HCT116 (cell line): ENCODE results near the gene GAMT. TPM values are rescaled to one million over a fixed set of nuclear protein-coding genes. Genes with fewer than 3 reads are reported as not detected.

Source experiments
- ATAC-seq: fragments of 200-7000 bp; cut with Tn5 transposase; 2 replicates; pipeline ENCODE4 v1.9.1; 2020; ENCODE audit warnings: mild to moderate bottlenecking, moderate library complexity
- BruUV-seq: library from RNA; stranded (reverse); fragments of 400-500 nt; replicated peaks from 2 replicates; lab custom pipeline; 2021; lab: Mats Ljungman, UMichigan
- CTCF ChIA-PET: fragments of 300-600 bp; sonication (Branson Sonifier 250); formaldehyde crosslinking; loops from one replicate; lab custom pipeline; 2021; ENCODE audit warnings: antibody characterized with exemption; lab: Charles Lee
- POLR2A ChIA-PET: fragments of 300-600, 350-600 bp; sonication (Branson Sonifier 250); formaldehyde crosslinking; loops from one replicate; lab custom pipeline; 2021; ENCODE audit warnings: antibody characterized with exemption; lab: Charles Lee
- RAD21 ChIA-PET, 2 experiments: fragments of 300-600 bp; sonication (Branson Sonifier 250); formaldehyde crosslinking; loops; one replicate each; lab custom pipeline; 2023; ENCODE audit warnings: low total read pairs in 2 of 2; ENCODE audit not compliant: uncharacterized antibody in 2 of 2, unreplicated experiment in 2 of 2, low non-redundant PET in 1 of 2; lab: Charles Lee
- DNase-seq: peaks from one replicate; pipeline ENCODE4 v3.0.0-alpha.2; 2010; ENCODE audit warnings: low read depth, low spot score
- H2AFZ ChIP-seq: fragments of 200-600 bp; shearing (Covaris generic), sonication (generic); 2 replicates; pipeline ENCODE4 v1.6.1; 2017; ENCODE audit warnings: low read depth, mixed run types, mixed read lengths, antibody characterized with exemption, low read length; ENCODE audit not compliant: poor library complexity, severe bottlenecking
- H3K27ac ChIP-seq: 2 replicates; pipeline ENCODE4 v1.5.1; 2012; ENCODE audit warnings: low read depth, low read length
- H3K27me3 ChIP-seq: fragments of 200-600 bp; sonication (generic); 2 replicates; pipeline ENCODE4 v1.6.1; 2016; ENCODE audit warnings: mixed run types, low read length, mixed read lengths; ENCODE audit not compliant: insufficient read depth
- H3K36me3 ChIP-seq, 2 experiments: fragments of 200-500 bp in 1 of 2; fragments of 200-600 bp in 1 of 2; sonication (Bioruptor generic) in 1 of 2; sonication (generic) in 1 of 2; 2 replicates each; pipeline versions ENCODE4 v1.5.1 to v1.6.1; 2014 to 2016; ENCODE audit warnings: low read length in 2 of 2, inconsistent platforms in 1 of 2, mixed read lengths in 1 of 2, mixed run types in 1 of 2; ENCODE audit not compliant: insufficient read depth in 2 of 2, control insufficient read depth in 1 of 2
- H3K4me1 ChIP-seq, 2 experiments: fragments of 200-600 bp in 1 of 2; sonication (generic) in 1 of 2; 2 replicates each; pipeline versions ENCODE4 v1.5.1 to v1.6.1; 2012 to 2017; ENCODE audit warnings: low read length in 2 of 2, inconsistent platforms in 1 of 2, mild to moderate bottlenecking in 1 of 2, mixed read lengths in 1 of 2, mixed run types in 1 of 2, moderate library complexity in 1 of 2; ENCODE audit not compliant: insufficient read depth in 2 of 2, control insufficient read depth in 1 of 2
- H3K4me2 ChIP-seq: fragments of 200-600 bp; sonication (generic); 2 replicates; pipeline ENCODE4 v1.6.1; 2017; ENCODE audit warnings: mixed run types, low read length, mixed read lengths
- H3K4me3 ChIP-seq, 2 experiments: fragments of 200-600 bp in 1 of 2; sonication (generic) in 1 of 2; replicated peaks in 1 of 2; 2 replicates each; pipeline ENCODE4 v1.5.1; 2011 to 2016; ENCODE audit warnings: low read length in 2 of 2, control low read depth in 1 of 2, low read depth in 1 of 2, mild to moderate bottlenecking in 1 of 2, mixed read lengths in 1 of 2, mixed run types in 1 of 2
- H3K79me2 ChIP-seq: fragments of 200-600 bp; sonication (generic); 2 replicates; pipeline ENCODE4 v1.6.1; 2017; ENCODE audit warnings: mild to moderate bottlenecking, mixed run types, low read length, moderate library complexity, mixed read lengths; ENCODE audit not compliant: insufficient read depth
- H3K9ac ChIP-seq: fragments of 200-600 bp; sonication (generic); 2 replicates; pipeline ENCODE4 v1.6.1; 2016; ENCODE audit warnings: low read length, mixed read lengths
- H3K9me2 ChIP-seq: fragments of 200-600 bp; sonication (generic), shearing (Covaris generic); 2 replicates; pipeline ENCODE4 v1.6.1; 2017; ENCODE audit warnings: mixed run types, mild to moderate bottlenecking, moderate library complexity; ENCODE audit not compliant: insufficient read depth
- H3K9me3 ChIP-seq, 2 experiments: fragments of 200-500 bp in 1 of 2; fragments of 200-600 bp in 1 of 2; sonication (Bioruptor generic) in 1 of 2; sonication (generic) in 1 of 2; 2 replicates each; pipeline ENCODE4 v1.6.1; 2014 to 2017; ENCODE audit warnings: low read length in 2 of 2, mixed read lengths in 2 of 2, inconsistent platforms in 1 of 2, low read depth in 1 of 2, mild to moderate bottlenecking in 1 of 2, mixed run types in 1 of 2, moderate library complexity in 1 of 2; ENCODE audit not compliant: control insufficient read depth in 1 of 2, insufficient read depth in 1 of 2
- H4K20me1 ChIP-seq: fragments of 200-600 bp; sonication (generic), shearing (Covaris generic); 2 replicates; pipeline ENCODE4 v1.6.1; 2017; ENCODE audit warnings: mixed run types, mild to moderate bottlenecking, moderate library complexity; ENCODE audit not compliant: insufficient read depth
- EGR1 ChIP-seq: IDR thresholded peaks from 2 replicates; pipeline ENCODE4 v1.6.1; 2012; ENCODE audit warnings: low read depth
- ELF1 ChIP-seq: IDR thresholded peaks from 2 replicates; pipeline ENCODE4 v1.6.1; 2012; ENCODE audit warnings: low read depth, borderline replicate concordance
- EZH2phosphoT487 ChIP-seq: fragments of 200-600 bp; IDR thresholded peaks from 2 replicates; pipeline ENCODE4 v1.6.1; 2018; ENCODE audit warnings: antibody characterized with exemption, borderline replicate concordance
- FOSL1 ChIP-seq: IDR thresholded peaks from 2 replicates; pipeline ENCODE4 v1.6.1; 2012; ENCODE audit warnings: low read depth
- JUND ChIP-seq: IDR thresholded peaks from 2 replicates; pipeline ENCODE4 v1.6.1; 2012
- SRF ChIP-seq: IDR thresholded peaks from 2 replicates; pipeline ENCODE4 v1.6.1; 2012; ENCODE audit warnings: low read depth
- ZBTB33 ChIP-seq: IDR thresholded peaks from 2 replicates; pipeline ENCODE4 v1.6.1; 2011; ENCODE audit warnings: mild to moderate bottlenecking, low read length, moderate library complexity; ENCODE audit not compliant: insufficient replicate concordance; ENCODE audit errors: extremely low read depth
- intact Hi-C: fragments of 100-400 bp; cut with micrococcal nuclease; formaldehyde crosslinking; loops from 2 replicates; pipeline ENCODE4 v1.10.0; 2022
- total RNA-seq: library from RNA; stranded (reverse); gene quantifications from one replicate; pipeline ENCODE4 v1.2.1, GENCODE V29; 2021; ENCODE audit not compliant: unreplicated experiment

GAMT gene
- total RNA-seq, 1 experiment from 2014 or later, result 102 TPM

GRCh38 chr19:1369214-1369805 lies 32.0 kb downstream of the GAMT start (continued):
- TF ChIP-seq JUND, result no peak
- no peak for TF ChIP-seq FOSL1

DNA sequence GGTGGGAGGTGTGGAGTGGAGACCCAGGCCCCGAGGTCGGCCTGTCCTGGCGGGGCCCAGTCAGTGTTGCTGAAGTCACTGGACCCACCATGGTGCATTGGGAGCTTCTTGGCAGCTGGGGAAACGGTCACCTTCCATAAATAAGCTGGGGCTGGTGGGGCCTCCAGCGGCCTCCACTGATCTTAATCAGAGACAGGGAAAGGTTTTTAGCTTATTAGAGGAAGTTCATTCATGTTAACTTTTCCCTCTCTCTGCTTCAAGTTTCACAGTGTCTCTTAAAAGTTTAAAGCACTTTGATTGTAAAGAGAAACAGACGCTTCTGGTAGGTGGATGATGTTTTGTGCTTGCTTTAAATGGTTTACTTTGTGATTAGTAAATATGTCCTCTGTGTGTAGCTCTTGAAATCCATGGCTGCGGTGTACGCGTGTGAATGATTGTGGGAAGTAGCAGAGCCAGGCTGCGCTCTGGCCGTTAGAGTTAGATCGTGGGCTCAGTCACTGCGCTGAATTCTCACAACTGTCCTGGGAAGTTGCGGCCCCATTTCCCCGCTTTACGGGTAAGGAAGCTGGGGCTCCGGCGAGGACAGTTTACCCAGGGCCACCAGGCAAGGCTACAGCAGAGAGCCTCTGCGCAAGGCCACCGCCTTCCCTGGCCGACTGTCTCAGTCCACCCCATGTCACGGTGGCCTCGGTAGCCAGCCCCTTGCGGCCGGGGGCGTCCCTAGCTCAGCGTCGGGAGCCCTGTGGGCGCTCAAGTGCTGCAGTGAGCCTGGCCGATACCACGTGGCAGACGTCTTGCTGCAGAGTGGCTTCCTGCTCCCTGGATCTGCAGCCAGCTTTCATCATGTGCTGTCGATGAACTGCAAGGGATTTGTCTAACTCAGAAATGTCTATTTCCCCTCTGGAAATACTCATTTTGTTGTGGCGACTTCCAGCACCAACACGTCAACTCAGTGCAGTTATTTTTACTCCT lies 34.2 kb downstream of the GAMT start:
- H3K79me2 ChIP-seq, result peaks cover 10% of the 10 kb centered on the region; the same call in 1 of the 2 replicates
- H3K4me3 ChIP-seq, result no peak overlapping the region
- intact Hi-C loops, result no loop called here
- H3K9me3 ChIP-seq, result no peaks in the 10 kb centered on the region
- H3K9me2 ChIP-seq, result no peaks in the 10 kb centered on the region
- ChIA-PET POLR2A (no interaction called here), RAD21 (no interaction called here), CTCF (no interaction called here)
- peaks cover 28 to 45% of the 10 kb centered on the region in 2 experiments; a peak in 3 of 4 replicates for H3K36me3 ChIP-seq
- BruUV-seq, result no TSS peak
- H3K27me3 ChIP-seq, result no peaks in the 10 kb centered on the region
- H3K27ac ChIP-seq, result no peak overlapping the region
- H3K4me2 ChIP-seq, result no peak overlapping the region
- TF ChIP-seq EGR1 (no peak), ELF1 (no peak)
- H4K20me1 ChIP-seq, result no peaks in the 10 kb centered on the region
- no peak overlapping the region for H2AFZ ChIP-seq
- no peaks in the 10 kb centered on the region for H3K4me1 ChIP-seq
- H3K9ac ChIP-seq, result no peak overlapping the region
- no peak for ATAC-seq
- DNase-seq, result no peak

- DNase-seq, result no peak
- Histone ChIP-seq H4K20me1 (no peaks in the 10 kb centered on the region), H3K9me2 (no peaks in the 10 kb centered on the region), H3K9me3 (no peaks in the 10 kb centered on the region), H3K36me3 (peaks cover 24 to 48% of the 10 kb centered on the region in 2 experiments; a peak in 3 of 4 replicates), H3K4me2 (no peak overlapping the region), H2AFZ (no peak overlapping the region), H3K4me3 (no peak overlapping the region), H3K79me2 (peaks cover 14% of the 10 kb centered on the region; the same call in 1 of the 2 replicates), H3K4me1 (no peaks in the 10 kb centered on the region)
- CTCF ChIA-PET, result no interaction called here
- BruUV-seq, result no TSS peak
- TF ChIP-seq SRF (no peak), ZBTB33 (no peak), EZH2phosphoT487 (no peak)
- TF ChIP-seq, all 23 proteins: peak for 0
- Histone ChIP-seq H3K27me3 (no peaks in the 10 kb centered on the region), H3K9ac (no peak overlapping the region), H3K27ac (no peak overlapping the region)
- RAD21 ChIA-PET, result no interaction called here
- no peak for ATAC-seq
- POLR2A ChIA-PET, result no interaction called here
- intact Hi-C loops, result no loop called here
These were observed 35.0 kb downstream of the GAMT start for GRCh38 chr19:1366296-1366695.
